OCI-LY3 (cell line): ENCODE measurements around the gene APOL4.

Experiments
- H2AFZ ChIP-seq: fragments of 200-600, 300-600 bp; shearing (Covaris generic); 2 replicates; pipeline ENCODE4 v1.6.0; 2014; ENCODE audit warnings: antibody characterized with exemption, low read depth, low read length
- H3K27ac ChIP-seq: fragments of 200-600, 300-600 bp; sonication (generic); 2 replicates; pipeline ENCODE4 v1.5.1; 2014; ENCODE audit warnings: mild to moderate bottlenecking, low read length, moderate library complexity, mixed read lengths
- H3K27me3 ChIP-seq: fragments of 200-600, 300-600 bp; sonication (generic); 2 replicates; pipeline ENCODE4 v1.6.1; 2014; ENCODE audit warnings: low read depth, low read length, mixed read lengths
- H3K36me3 ChIP-seq: fragments of 200-600, 300-600 bp; sonication (generic); replicated peaks from 2 replicates; pipeline ENCODE3; 2014; ENCODE audit warnings: low read depth, low read length, mixed read lengths
- H3K4me1 ChIP-seq: fragments of 300-600, 200-600 bp; sonication (generic); 2 replicates; pipeline ENCODE4 v1.6.1; 2014; ENCODE audit warnings: low read length, mixed read lengths
- H3K4me2 ChIP-seq: fragments of 200-600, 300-600 bp; sonication (generic); 2 replicates; pipeline ENCODE4 v1.6.1; 2014; ENCODE audit warnings: low read length, mixed read lengths
- H3K4me3 ChIP-seq: fragments of 300-600, 200-600 bp; sonication (generic); 2 replicates; pipeline ENCODE4 v1.5.1; 2014; ENCODE audit warnings: antibody characterized with exemption, mild to moderate bottlenecking, low read length, moderate library complexity
- H3K79me2 ChIP-seq: fragments of 300-600, 200-600 bp; shearing (Covaris generic); 2 replicates; pipeline ENCODE4 v1.6.1; 2014; ENCODE audit warnings: mild to moderate bottlenecking, low read length, mixed read lengths
- H3K9ac ChIP-seq: fragments of 300-600, 200-600 bp; shearing (Covaris generic); 2 replicates; pipeline ENCODE4 v1.6.0; 2014; ENCODE audit warnings: mild to moderate bottlenecking, low read length, moderate library complexity
- H3K9me3 ChIP-seq: fragments of 200-600, 300-600 bp; shearing (Covaris generic); 2 replicates; pipeline ENCODE4 v1.6.1; 2014; ENCODE audit warnings: low read length, mixed read lengths; ENCODE audit not compliant: insufficient read depth
- H4K20me1 ChIP-seq: fragments of 200-600, 300-600 bp; sonication (generic); 2 replicates; pipeline ENCODE4 v1.6.1; 2016; ENCODE audit warnings: low read length, mixed read lengths; ENCODE audit not compliant: insufficient read depth
- EZH2phosphoT487 ChIP-seq: fragments of 200-600 bp; shearing (Covaris generic); IDR thresholded peaks from 2 replicates; pipeline ENCODE4 v1.6.1; 2018; ENCODE audit warnings: antibody characterized with exemption, mixed run types, low read depth
- TF ChIP-seq, protein P1 (sequence below): fragments of 200-600, 300-600 bp; sonication (generic); IDR thresholded peaks from 2 replicates; pipeline ENCODE4 v1.5.1; 2014; ENCODE audit warnings: antibody characterized with exemption, low read length, low read depth

The APOL4 gene

GRCh38 chr22:36182056-36182455, 19.6 kb downstream of the APOL4 start:
- no peaks in the 10 kb centered on the region for H3K79me2 ChIP-seq
- TF ChIP-seq EZH2phosphoT487, result no peak
- TF ChIP-seq, protein P1, sequence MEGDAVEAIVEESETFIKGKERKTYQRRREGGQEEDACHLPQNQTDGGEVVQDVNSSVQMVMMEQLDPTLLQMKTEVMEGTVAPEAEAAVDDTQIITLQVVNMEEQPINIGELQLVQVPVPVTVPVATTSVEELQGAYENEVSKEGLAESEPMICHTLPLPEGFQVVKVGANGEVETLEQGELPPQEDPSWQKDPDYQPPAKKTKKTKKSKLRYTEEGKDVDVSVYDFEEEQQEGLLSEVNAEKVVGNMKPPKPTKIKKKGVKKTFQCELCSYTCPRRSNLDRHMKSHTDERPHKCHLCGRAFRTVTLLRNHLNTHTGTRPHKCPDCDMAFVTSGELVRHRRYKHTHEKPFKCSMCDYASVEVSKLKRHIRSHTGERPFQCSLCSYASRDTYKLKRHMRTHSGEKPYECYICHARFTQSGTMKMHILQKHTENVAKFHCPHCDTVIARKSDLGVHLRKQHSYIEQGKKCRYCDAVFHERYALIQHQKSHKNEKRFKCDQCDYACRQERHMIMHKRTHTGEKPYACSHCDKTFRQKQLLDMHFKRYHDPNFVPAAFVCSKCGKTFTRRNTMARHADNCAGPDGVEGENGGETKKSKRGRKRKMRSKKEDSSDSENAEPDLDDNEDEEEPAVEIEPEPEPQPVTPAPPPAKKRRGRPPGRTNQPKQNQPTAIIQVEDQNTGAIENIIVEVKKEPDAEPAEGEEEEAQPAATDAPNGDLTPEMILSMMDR, result no peak
- H3K4me2 ChIP-seq, result no peak overlapping the region
- peaks cover 2% of the 10 kb centered on the region; the same call in 1 of the 2 replicates for H3K4me1 ChIP-seq
- no peaks in the 10 kb centered on the region for H3K36me3 ChIP-seq
- no peak overlapping the region for H3K9ac ChIP-seq
- no peak overlapping the region for H3K4me3 ChIP-seq
- H3K27me3 ChIP-seq, result peaks cover 15% of the 10 kb centered on the region
- H2AFZ ChIP-seq, result no peak overlapping the region
- no peaks in the 10 kb centered on the region for H4K20me1 ChIP-seq
- no peak overlapping the region for H3K27ac ChIP-seq
- H3K9me3 ChIP-seq, result no peaks in the 10 kb centered on the region

- no peak for TF ChIP-seq EZH2phosphoT487
- TF ChIP-seq, protein P1, result no peak
- Histone ChIP-seq H3K36me3 (no peaks in the 10 kb centered on the region), H3K27me3 (peaks cover 17% of the 10 kb centered on the region)
Measured at GRCh38 chr22:36180928-36181327, 20.7 kb downstream of the APOL4 start.

GRCh38 chr22:36180038-36180880, 21.4 kb downstream of the APOL4 start:
- Histone ChIP-seq H3K9ac (no peak overlapping the region), H3K4me2 (peak overlapping the region; percentile 23; the same call in 1 of the 2 replicates), H3K36me3 (no peaks in the 10 kb centered on the region), H3K27me3 (peaks cover 17% of the 10 kb centered on the region), H2AFZ (0 out of 2 replicates have a peak overlapping the region, but pooled peaks have one; percentile 55), H3K9me3 (no peaks in the 10 kb centered on the region), H3K27ac (no peak overlapping the region), H3K4me3 (no peak overlapping the region), H3K79me2 (no peaks in the 10 kb centered on the region), H4K20me1 (no peaks in the 10 kb centered on the region), H3K4me1 (peaks cover 2% of the 10 kb centered on the region; the same call in 1 of the 2 replicates)
- TF ChIP-seq EZH2phosphoT487, result no peak
- TF ChIP-seq, protein P1, result peak; percentile 90

More at GRCh38 chr22:36180928-36181327, 20.7 kb downstream of the APOL4 start:
- no peak overlapping the region for H2AFZ ChIP-seq
- no peaks in the 10 kb centered on the region for H3K9me3 ChIP-seq
- no peak overlapping the region for H3K4me3 ChIP-seq
- H3K79me2 ChIP-seq, result no peaks in the 10 kb centered on the region
- H3K9ac ChIP-seq, result no peak overlapping the region
- H4K20me1 ChIP-seq, result no peaks in the 10 kb centered on the region
- no peak overlapping the region for H3K27ac ChIP-seq
- H3K4me2 ChIP-seq, result no peak overlapping the region
- peaks cover 2% of the 10 kb centered on the region; the same call in 1 of the 2 replicates for H3K4me1 ChIP-seq

DNA sequence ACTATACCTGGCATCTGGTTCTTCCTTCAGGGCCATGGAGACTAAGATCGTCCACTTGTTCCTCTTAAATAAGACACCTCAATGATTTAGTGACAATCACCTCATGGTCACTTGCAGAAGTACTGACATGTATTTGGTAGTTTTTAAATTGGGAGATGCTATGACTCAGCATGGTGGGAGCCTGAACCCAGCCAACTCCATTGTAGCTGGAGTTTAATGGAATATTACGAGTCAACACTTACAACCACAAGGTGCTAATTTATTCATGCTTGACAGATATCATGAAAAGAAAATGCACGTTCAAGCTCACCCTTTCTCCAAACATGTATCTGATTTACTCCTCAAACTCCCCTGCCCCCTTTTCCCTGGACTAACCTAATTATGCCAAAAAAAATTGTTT, 24.4 kb downstream of the APOL4 start:
- Histone ChIP-seq H2AFZ (no peak overlapping the region), H3K79me2 (no peaks in the 10 kb centered on the region), H3K4me1 (peaks cover 2% of the 10 kb centered on the region; the same call in 1 of the 2 replicates), H3K36me3 (no peaks in the 10 kb centered on the region), H3K27ac (no peak overlapping the region), H3K27me3 (peaks cover 13% of the 10 kb centered on the region), H3K4me2 (no peak overlapping the region), H3K9ac (no peak overlapping the region), H3K9me3 (no peaks in the 10 kb centered on the region), H3K4me3 (no peak overlapping the region), H4K20me1 (no peaks in the 10 kb centered on the region)
- TF ChIP-seq, protein P1, result no peak
- TF ChIP-seq EZH2phosphoT487, result no peak
